SK-N-SH (cell line): Measurements from ENCODE around the gene HHLA2. TPM values are rescaled to one million over a fixed set of nuclear protein-coding genes. Genes with fewer than 3 reads are reported as not detected.

ENCODE experiments used
- CTCF ChIA-PET: fragments of 300-600, 350-600 bp; formaldehyde crosslinking; extraction: SDS; loops from one replicate; lab custom pipeline; 2021; lab: Yijun Ruan, JAX
- POLR2A ChIA-PET: fragments of 350-600 bp; sonication (Branson Sonifier 250); formaldehyde crosslinking; extraction: SDS; loops from one replicate; lab custom pipeline; 2020; ENCODE audit warnings: antibody characterized with exemption, inconsistent platforms; lab: Yijun Ruan, JAX
- DNase-seq: peaks from one replicate; pipeline ENCODE4 v3.0.0; 2012
- H2AFZ ChIP-seq: fragments of 200-600 bp; sonication (generic); 2 replicates; pipeline ENCODE4 v1.8.1; 2016; ENCODE audit warnings: antibody characterized with exemption, mild to moderate bottlenecking, low read depth
- H3F3A ChIP-seq: fragments of 200-600 bp; sonication (generic); replicated peaks from 2 replicates; pipeline ENCODE3; 2016; ENCODE audit warnings: antibody characterized with exemption, mild to moderate bottlenecking; ENCODE audit not compliant: insufficient read depth
- H3K27ac ChIP-seq, 2 experiments: fragments of 200-500 bp in 1 of 2; fragments of 200-600 bp in 1 of 2; sonication (Bioruptor generic) in 1 of 2; sonication (generic), shearing (Covaris generic) in 1 of 2; 2 replicates each; pipeline versions ENCODE4 v1.5.1 to v1.6.1; 2014 to 2016; ENCODE audit warnings: low read depth in 2 of 2, inconsistent platforms in 1 of 2, low read length in 1 of 2, mild to moderate bottlenecking in 1 of 2, mixed read lengths in 1 of 2
- H3K27me3 ChIP-seq: fragments of 200-600 bp; sonication (generic), shearing (Covaris generic); 2 replicates; pipeline ENCODE4 v1.6.1; 2016; ENCODE audit warnings: mixed run types; ENCODE audit not compliant: insufficient read depth
- H3K36me3 ChIP-seq, 2 experiments: fragments of 200-500 bp in 1 of 2; fragments of 200-600 bp in 1 of 2; sonication (Bioruptor generic) in 1 of 2; sonication (generic) in 1 of 2; replicated peaks in 1 of 2; 2 replicates each; pipeline versions ENCODE3 to v1.5.1; 2014 to 2016; ENCODE audit warnings: low read length in 1 of 2, mild to moderate bottlenecking in 1 of 2; ENCODE audit not compliant: insufficient read depth in 2 of 2, control insufficient read depth in 1 of 2
- H3K4me1 ChIP-seq, 2 experiments: fragments of 200-500 bp in 1 of 2; fragments of 200-600 bp in 1 of 2; sonication (Bioruptor generic) in 1 of 2; sonication (generic), shearing (Covaris generic) in 1 of 2; 2 replicates each; pipeline versions ENCODE4 v1.5.1 to v1.6.1; 2014 to 2016; ENCODE audit warnings: low read depth in 1 of 2, low read length in 1 of 2, mixed run types in 1 of 2; ENCODE audit not compliant: insufficient read depth in 2 of 2, control insufficient read depth in 1 of 2
- H3K4me2 ChIP-seq: fragments of 200-600 bp; sonication (generic), shearing (Covaris generic); 2 replicates; pipeline ENCODE4 v1.6.1; 2017; ENCODE audit warnings: mixed run types
- H3K4me3 ChIP-seq, 2 experiments: fragments of 200-500 bp in 1 of 2; fragments of 200-600 bp in 1 of 2; sonication (Bioruptor generic) in 1 of 2; sonication (generic), shearing (Covaris generic) in 1 of 2; 2 replicates each; pipeline versions ENCODE4 v1.5.1 to v1.8.1; 2014 to 2016; ENCODE audit warnings: low read depth in 2 of 2, inconsistent platforms in 1 of 2, low read length in 1 of 2, mild to moderate bottlenecking in 1 of 2, mixed read lengths in 1 of 2, moderate library complexity in 1 of 2
- H3K79me2 ChIP-seq: fragments of 200-600 bp; sonication (generic); 2 replicates; pipeline ENCODE4 v1.8.1; 2017; ENCODE audit warnings: mild to moderate bottlenecking; ENCODE audit not compliant: insufficient read depth
- H3K9ac ChIP-seq: fragments of 200-600 bp; sonication (generic); 2 replicates; pipeline ENCODE4 v1.6.1; 2017; ENCODE audit warnings: mixed run types
- H3K9me2 ChIP-seq: fragments of 200-600 bp; sonication (generic); 2 replicates; pipeline ENCODE4 v1.6.1; 2017; ENCODE audit warnings: mixed run types
- H3K9me3 ChIP-seq: fragments of 200-600 bp; sonication (generic); 2 replicates; pipeline ENCODE4 v1.6.1; 2017; ENCODE audit warnings: mixed run types, mild to moderate bottlenecking, moderate library complexity
- H4K20me1 ChIP-seq: fragments of 200-600 bp; sonication (generic); 2 replicates; pipeline ENCODE4 v1.6.1; 2017; ENCODE audit warnings: mild to moderate bottlenecking, mixed run types; ENCODE audit not compliant: insufficient read depth
- CHD2 ChIP-seq: fragments of 150-350 bp; IDR thresholded peaks from 2 replicates; pipeline ENCODE4 v1.6.1; 2018; ENCODE audit warnings: low read length; ENCODE audit not compliant: partially characterized antibody
- ELF1 ChIP-seq: IDR thresholded peaks from 2 replicates; pipeline ENCODE4 v1.4.0; 2012
- EP300 ChIP-seq, 2 experiments: IDR thresholded peaks; 2 replicates each; pipeline versions ENCODE4 v1.4.0 to v1.6.1; 2012; ENCODE audit warnings: borderline replicate concordance in 1 of 2, low read depth in 1 of 2, low read length in 1 of 2
- FOXM1 ChIP-seq: IDR thresholded peaks from 2 replicates; pipeline ENCODE4 v1.4.0; 2012; ENCODE audit warnings: low read depth, mild to moderate bottlenecking
- JUND ChIP-seq: IDR thresholded peaks from 2 replicates; pipeline ENCODE4 v1.4.0; 2012
- MEF2A ChIP-seq: IDR thresholded peaks from 2 replicates; pipeline ENCODE4 v1.4.0; 2012; ENCODE audit warnings: low read depth, borderline replicate concordance
- MXI1 ChIP-seq: IDR thresholded peaks from 2 replicates; pipeline ENCODE4 v1.6.1; 2012; ENCODE audit warnings: mild to moderate bottlenecking, low read depth, low read length, improper control_type of control experiment
- RAD21 ChIP-seq: IDR thresholded peaks from 2 replicates; pipeline ENCODE4 v1.6.1; 2012; ENCODE audit warnings: mild to moderate bottlenecking, low read length
- RCOR1 ChIP-seq: fragments of 150-350 bp; IDR thresholded peaks from 2 replicates; pipeline ENCODE4 v1.6.1; 2017; ENCODE audit warnings: antibody characterized with exemption, low read length
- SMC3 ChIP-seq: IDR thresholded peaks from 2 replicates; pipeline ENCODE4 v1.6.1; 2012; ENCODE audit warnings: low read depth, low read length, improper control_type of control experiment
- TEAD4 ChIP-seq: IDR thresholded peaks from 2 replicates; pipeline ENCODE4 v1.4.0; 2012; ENCODE audit warnings: mild to moderate bottlenecking, borderline replicate concordance; ENCODE audit not compliant: insufficient read depth
- YY1 ChIP-seq: IDR thresholded peaks from 2 replicates; pipeline ENCODE4 v1.4.0; 2012; ENCODE audit warnings: low read depth, mild to moderate bottlenecking
- WGBS: methylation state at CpG from one replicate; pipeline ENCODE4 v1.1.6; 2017; ENCODE audit warnings: low lambda C conversion rate; 5-methylcytosine and 5-hydroxymethylcytosine counted together
- polyA plus RNA-seq, 3 experiments: library from polyadenylated mRNA; depleted of rRNA; stranded (reverse); fragments of >200 nt; gene quantifications; 2 replicates each; pipeline ENCODE4 v1.2.3, GENCODE V29; 2012
- TF ChIP-seq, protein P1 (sequence below): IDR thresholded peaks from 2 replicates; pipeline ENCODE4 v1.4.0; 2012; ENCODE audit warnings: low read depth
- TF ChIP-seq, protein P2 (sequence below): IDR thresholded peaks from 2 replicates; pipeline ENCODE4; 2012
- TF ChIP-seq, protein P3 (sequence below): fragments of 150-350 bp; IDR thresholded peaks from 2 replicates; pipeline ENCODE4 v1.6.1; 2016; ENCODE audit warnings: mild to moderate bottlenecking, low read depth, low read length

Gene HHLA2
- polyA plus RNA-seq, 1 of the 3 experiments (the other 2 are of a cell fraction), result not detected

DNA sequence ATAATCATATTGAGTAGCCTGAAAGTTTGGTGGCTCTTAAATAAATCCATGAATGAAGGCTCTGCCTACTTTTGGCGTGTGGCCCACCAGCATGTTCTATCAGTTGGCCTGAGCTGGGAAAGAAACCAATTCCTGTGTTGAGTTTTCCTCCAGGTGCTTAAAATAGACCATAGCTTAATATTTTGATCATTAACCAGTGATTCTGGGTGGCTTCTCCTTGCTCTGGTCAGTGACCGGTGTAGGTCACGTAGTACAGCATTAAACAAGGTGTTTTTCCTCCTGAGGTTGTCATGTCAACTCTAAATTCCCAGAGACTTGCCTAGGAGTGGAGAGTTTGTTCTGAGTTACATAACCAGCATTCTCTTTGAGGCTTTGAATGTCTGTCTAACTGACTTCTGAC, 1.3 kb downstream of the HHLA2 start (continued):
- TF ChIP-seq, protein P1, sequence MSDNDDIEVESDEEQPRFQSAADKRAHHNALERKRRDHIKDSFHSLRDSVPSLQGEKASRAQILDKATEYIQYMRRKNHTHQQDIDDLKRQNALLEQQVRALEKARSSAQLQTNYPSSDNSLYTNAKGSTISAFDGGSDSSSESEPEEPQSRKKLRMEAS, result no peak

DNA sequence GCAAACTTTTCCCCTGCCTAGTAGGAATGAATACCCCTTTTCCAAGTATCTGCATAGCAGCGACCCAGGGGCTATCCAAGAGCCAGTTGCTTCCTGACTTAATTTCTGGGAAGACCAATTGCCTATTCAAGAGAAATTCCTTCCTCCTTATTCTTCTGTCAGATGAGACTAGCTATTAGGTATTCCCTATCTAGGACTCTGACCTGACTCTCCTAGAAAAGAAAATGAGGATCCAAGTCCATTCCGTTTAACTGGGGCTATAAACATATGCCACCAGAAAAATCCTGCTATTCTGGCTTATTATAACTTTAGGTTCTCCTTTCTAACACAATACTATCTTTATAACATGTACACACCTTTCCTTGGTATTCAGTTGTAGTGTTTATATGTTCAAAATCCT, 1.7 kb downstream of the HHLA2 start:
- 86% methylated on average over 2 of the region's 2 CpGs for WGBS
- POLR2A ChIA-PET, result no interaction called here

DNA sequence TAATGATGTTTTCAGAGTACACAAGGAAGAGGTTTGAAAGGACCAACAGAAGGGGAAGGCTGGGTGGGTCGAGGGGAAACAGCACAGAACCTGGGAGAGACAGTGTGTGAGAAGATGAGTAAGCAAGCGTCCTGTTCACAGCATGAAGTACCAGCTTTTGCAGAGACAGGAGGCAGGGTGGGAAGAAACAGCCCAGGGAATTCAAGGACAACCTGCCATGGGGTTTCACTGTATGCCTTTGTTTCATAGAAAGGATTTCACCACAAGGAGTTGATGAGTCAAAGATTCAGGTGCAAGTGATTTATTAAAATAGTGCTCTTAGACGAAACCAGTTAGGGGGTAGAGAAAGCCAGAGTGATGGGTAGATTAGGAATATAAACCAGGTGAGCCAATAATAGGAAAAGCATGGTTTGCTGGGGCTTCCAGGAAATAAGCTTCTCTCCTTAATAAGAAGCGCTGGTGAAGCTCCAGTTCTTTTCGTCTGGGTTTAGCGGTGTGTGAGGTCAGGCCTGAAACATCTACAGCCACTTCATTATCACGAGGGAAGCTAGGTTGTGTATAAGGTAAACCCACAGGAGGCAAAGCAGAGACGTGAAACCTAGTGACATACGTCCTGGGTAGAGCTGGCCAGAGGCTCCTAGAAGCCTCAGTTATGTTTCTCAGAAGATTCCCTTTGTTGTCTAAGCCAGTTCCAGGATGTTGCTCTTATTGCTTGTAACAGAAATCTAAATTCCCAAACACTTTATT, 3.9 kb downstream of the HHLA2 start:
- no peaks in the 10 kb centered on the region for H3K9me2 ChIP-seq
- TF ChIP-seq JUND, result no peak
- TF ChIP-seq CHD2, result no peak
- TF ChIP-seq, protein P2, sequence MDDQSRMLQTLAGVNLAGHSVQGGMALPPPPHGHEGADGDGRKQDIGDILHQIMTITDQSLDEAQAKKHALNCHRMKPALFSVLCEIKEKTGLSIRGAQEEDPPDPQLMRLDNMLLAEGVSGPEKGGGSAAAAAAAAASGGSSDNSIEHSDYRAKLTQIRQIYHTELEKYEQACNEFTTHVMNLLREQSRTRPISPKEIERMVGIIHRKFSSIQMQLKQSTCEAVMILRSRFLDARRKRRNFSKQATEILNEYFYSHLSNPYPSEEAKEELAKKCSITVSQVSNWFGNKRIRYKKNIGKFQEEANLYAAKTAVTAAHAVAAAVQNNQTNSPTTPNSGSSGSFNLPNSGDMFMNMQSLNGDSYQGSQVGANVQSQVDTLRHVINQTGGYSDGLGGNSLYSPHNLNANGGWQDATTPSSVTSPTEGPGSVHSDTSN, result no peak
- TF ChIP-seq RCOR1, result no peak
- no peak for TF ChIP-seq SMC3
- no peak for TF ChIP-seq ELF1
- TF ChIP-seq MXI1, result no peak
- no peak for TF ChIP-seq MEF2A
- no peak for TF ChIP-seq TEAD4
- TF ChIP-seq, protein P3, sequence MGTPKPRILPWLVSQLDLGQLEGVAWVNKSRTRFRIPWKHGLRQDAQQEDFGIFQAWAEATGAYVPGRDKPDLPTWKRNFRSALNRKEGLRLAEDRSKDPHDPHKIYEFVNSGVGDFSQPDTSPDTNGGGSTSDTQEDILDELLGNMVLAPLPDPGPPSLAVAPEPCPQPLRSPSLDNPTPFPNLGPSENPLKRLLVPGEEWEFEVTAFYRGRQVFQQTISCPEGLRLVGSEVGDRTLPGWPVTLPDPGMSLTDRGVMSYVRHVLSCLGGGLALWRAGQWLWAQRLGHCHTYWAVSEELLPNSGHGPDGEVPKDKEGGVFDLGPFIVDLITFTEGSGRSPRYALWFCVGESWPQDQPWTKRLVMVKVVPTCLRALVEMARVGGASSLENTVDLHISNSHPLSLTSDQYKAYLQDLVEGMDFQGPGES, result no peak
- H3K9me3 ChIP-seq, result no peaks in the 10 kb centered on the region
- no peaks in the 10 kb centered on the region for H4K20me1 ChIP-seq
- ChIA-PET POLR2A (no interaction called here), CTCF (interaction anchor here (0.7 kb wide), 1 partner anchor 86 kb away, joined by 3 read pairs; no protein-coding TSS in a partner anchor)
- H3K9ac ChIP-seq, result no peak overlapping the region
- H3K27ac ChIP-seq, result no peak overlapping the region
- no peaks in the 10 kb centered on the region for H3K79me2 ChIP-seq
- H3K4me1 ChIP-seq, result no peaks in the 10 kb centered on the region
- WGBS, result 85% methylated on average over 9 of the region's 9 CpGs
- no peak overlapping the region for H2AFZ ChIP-seq
- no peak overlapping the region for H3K4me2 ChIP-seq
- no peaks in the 10 kb centered on the region for H3K27me3 ChIP-seq
- H3K36me3 ChIP-seq, result no peaks in the 10 kb centered on the region
- no peak for DNase-seq
- H3F3A ChIP-seq, result no peaks in the 10 kb centered on the region
- H3K4me3 ChIP-seq, result no peak overlapping the region

More for the DNA sequence above, 1.7 kb downstream of the HHLA2 start:
- Histone ChIP-seq H3K4me1 (no peaks in the 10 kb centered on the region), H3K4me3 (no peak overlapping the region), H3K79me2 (no peaks in the 10 kb centered on the region), H2AFZ (no peak overlapping the region), H3K27me3 (no peaks in the 10 kb centered on the region), H3K36me3 (no peaks in the 10 kb centered on the region), H3K9me3 (no peaks in the 10 kb centered on the region), H3F3A (no peaks in the 10 kb centered on the region), H4K20me1 (no peaks in the 10 kb centered on the region), H3K4me2 (no peak overlapping the region), H3K9me2 (no peaks in the 10 kb centered on the region), H3K27ac (no peak overlapping the region), H3K9ac (no peak overlapping the region)
- no peak for TF ChIP-seq EP300 (IDR thresholded peaks at IDR 0.05; ENCODE audit: borderline replicate concordance in 1 of 2, low read depth in 1 of 2, low read length in 1 of 2)
- no peak for TF ChIP-seq FOXM1
- TF ChIP-seq YY1, result no peak
- no peak for TF ChIP-seq RAD21
- CTCF ChIA-PET, result interaction anchor here (0.5 to 2.2 kb wide), 2 partner anchors 10 to 180 kb away, joined by 4 read pairs; no protein-coding TSS in a partner anchor
- no peak for DNase-seq
